GM18519 (cell line): ENCODE data around the gene NT5C2.
"Not testable (repeated sequence)": the region's sequence is repeated elsewhere in the genome, so short reads cannot be mapped to it uniquely, and the experiment has no call there.

Experiments used
- ATAC-seq: cut with Tn5 transposase; IDR thresholded peaks from one replicate; pipeline ENCODE4 v1.9.1; 2021; ENCODE audit warnings: mild to moderate bottlenecking, moderate library complexity; ENCODE audit not compliant: unreplicated experiment, low FRiP score

NT5C2 gene

GRCh38 chr10:103203466-103203865 lies 10.4 kb upstream of the NT5C2 start:
- ATAC-seq: no peak

GRCh38 chr10:103202319-103202718 lies 9.2 kb upstream of the NT5C2 start:
- no peak for ATAC-seq

GRCh38 chr10:103199488-103199887 lies 6.4 kb upstream of the NT5C2 start:
- ATAC-seq: no peak

GRCh38 chr10:103198648-103199047 lies 5.6 kb upstream of the NT5C2 start:
- no peak for ATAC-seq

- no peak for ATAC-seq
Measured at GRCh38 chr10:103197903-103198302, 4.8 kb upstream of the NT5C2 start.

GRCh38 chr10:103197174-103197573 lies 4.1 kb upstream of the NT5C2 start:
- ATAC-seq: no peak

GRCh38 chr10:103196516-103196915 lies 3.4 kb upstream of the NT5C2 start:
- no peak for ATAC-seq

- no peak for ATAC-seq
Measured at GRCh38 chr10:103193820-103194529, 903 bp upstream of the NT5C2 start.

- ATAC-seq: peak; percentile 18
Measured at GRCh38 chr10:103192451-103193106, 493 bp downstream of the NT5C2 start.

- ATAC-seq: no peak
Measured at GRCh38 chr10:103192089-103192450, 1.0 kb downstream of the NT5C2 start.

GRCh38 chr10:103191198-103191597 lies 1.9 kb downstream of the NT5C2 start:
- not testable (repeated sequence) for ATAC-seq

- no peak for ATAC-seq
Measured at GRCh38 chr10:103188853-103189252, 4.2 kb downstream of the NT5C2 start.

GRCh38 chr10:103186128-103186527 lies 6.9 kb downstream of the NT5C2 start:
- no peak for ATAC-seq

GRCh38 chr10:103184615-103185014 lies 8.5 kb downstream of the NT5C2 start:
- ATAC-seq: no peak

GRCh38 chr10:103183991-103184451 lies 9.1 kb downstream of the NT5C2 start:
- not testable (repeated sequence) for ATAC-seq

- ATAC-seq: no peak
Measured at GRCh38 chr10:103181244-103181643, 11.8 kb downstream of the NT5C2 start.

- ATAC-seq: no peak
Measured at GRCh38 chr10:103180491-103180890, 12.6 kb downstream of the NT5C2 start.

- ATAC-seq: no peak
Measured at GRCh38 chr10:103177123-103177522, 15.9 kb downstream of the NT5C2 start.

- no peak for ATAC-seq
Measured at GRCh38 chr10:103175580-103176285, 17.3 kb downstream of the NT5C2 start.

- ATAC-seq: not testable (repeated sequence)
Measured at GRCh38 chr10:103174324-103174723, 18.7 kb downstream of the NT5C2 start.

- ATAC-seq: no peak
Measured at GRCh38 chr10:103171278-103171677, 21.8 kb downstream of the NT5C2 start.
